NOMO-1 treated with dmso at 0.1 percent for 144 hours (cell line): Measurements from ENCODE around the gene AGTRAP.

Experiments used
- DNase-seq: peaks from one replicate; lab custom pipeline; 2025; ENCODE audit not compliant: unreplicated experiment; lab: John Stamatoyannopoulos, UW

Gene AGTRAP

DNA sequence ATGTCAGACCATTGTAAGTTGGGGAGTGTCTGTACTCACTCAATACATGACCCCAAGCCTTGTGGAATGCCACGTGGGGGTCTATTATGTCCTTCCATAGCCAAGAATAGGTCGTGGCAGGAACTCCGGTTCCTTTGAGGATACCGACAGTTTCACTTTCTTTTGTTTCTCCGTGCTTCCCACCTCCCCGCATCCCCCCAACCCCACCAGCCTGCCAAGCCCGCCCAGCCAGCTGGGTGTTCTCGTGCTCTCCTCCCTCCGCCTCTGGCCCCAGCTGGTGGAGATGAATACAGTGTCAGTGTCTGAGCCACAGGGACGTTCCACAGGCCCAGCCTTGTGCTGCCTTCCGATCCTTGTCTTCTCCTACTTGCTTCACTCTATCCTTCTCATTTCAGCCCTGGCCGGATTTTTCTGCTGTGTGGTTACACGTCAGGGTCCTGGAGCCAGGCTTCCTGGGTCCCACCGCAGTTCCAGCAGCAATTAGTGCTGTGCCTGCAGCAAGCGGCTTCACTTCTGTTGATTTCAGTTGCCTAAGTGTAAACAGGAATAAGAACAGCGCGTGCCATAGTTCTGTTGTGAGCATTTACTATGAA lies 4.1 kb upstream of the AGTRAP start:
- DNase-seq, result no peak

DNA sequence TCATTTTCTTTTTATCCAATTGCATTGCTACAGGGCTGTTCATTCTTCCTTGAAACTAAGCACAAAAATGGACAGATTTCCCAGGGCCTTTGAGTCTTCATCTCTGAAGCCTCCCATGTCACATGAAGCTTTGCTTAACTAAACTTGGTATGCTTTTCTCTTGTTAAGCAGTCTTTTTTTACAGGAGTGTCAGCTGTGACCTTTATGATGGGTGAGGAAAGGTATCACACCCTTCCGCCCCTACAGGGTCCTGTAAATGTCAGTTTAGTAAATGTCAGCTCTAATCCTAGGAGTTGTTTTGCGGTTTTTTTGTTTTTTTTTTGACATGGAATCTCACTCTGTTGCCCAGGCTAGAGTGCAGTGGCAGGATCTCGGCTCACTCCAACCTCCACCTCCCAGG lies 2.6 kb upstream of the AGTRAP start:
- DNase-seq, result no peak

DNA sequence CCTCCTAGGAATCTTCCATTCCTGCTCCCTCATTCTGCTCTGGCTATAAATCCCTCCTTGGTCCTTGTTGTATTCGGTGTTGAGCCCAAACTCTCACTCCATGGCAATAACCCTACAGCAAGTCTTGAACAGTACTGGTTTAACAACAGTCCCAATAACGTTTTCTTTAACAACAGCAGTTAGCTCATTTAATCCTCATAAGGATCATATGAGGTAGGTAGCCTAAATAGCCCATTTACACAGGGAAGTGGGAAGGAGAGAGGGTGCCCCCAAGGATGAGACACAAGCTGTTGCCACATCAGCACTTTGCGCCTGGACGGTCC lies 444 bp upstream of the AGTRAP start:
- no peak for DNase-seq

DNA sequence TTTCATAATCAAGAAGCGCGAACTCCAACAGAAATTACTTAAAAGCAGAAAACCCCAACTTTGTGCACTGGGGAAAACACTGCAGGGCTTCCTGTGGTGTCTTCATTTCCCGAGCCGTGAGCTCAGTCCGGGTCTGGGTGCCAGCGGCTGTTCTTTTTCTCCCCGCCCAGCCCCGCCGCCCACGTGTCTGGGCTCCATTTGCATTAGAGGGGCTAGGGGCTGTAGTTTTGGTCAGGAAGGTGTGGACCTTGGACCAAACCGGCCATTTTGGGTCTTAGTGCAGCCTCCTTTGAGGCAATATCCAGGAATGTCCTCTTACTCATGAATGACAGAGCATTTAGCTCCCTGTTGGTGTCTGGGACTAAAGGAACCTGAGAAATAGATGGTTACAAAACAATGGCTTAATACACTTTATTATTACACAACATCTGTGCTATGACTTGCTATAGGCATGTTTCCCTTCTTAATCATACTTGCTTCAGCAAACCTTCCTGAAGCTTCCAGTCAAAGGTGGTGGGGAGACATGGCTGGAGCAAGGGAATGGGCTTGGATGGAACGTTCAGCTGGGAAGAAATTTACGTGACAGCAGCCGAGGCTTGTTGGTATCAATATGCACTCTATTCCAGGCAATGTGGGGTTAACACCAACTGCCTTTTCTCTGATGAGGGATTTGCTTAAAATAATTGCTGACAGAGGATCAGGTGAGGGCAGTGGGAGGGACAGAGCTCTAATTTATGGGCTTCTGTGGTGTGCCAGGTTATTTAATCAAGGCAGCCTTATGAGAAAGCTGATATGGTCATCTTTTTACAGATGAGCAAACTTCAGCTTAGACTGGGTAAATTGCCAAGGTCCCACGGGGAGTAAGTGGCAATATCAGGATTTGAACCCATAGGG lies 1.1 kb downstream of the AGTRAP start:
- DNase-seq, result peak; percentile 82

DNA sequence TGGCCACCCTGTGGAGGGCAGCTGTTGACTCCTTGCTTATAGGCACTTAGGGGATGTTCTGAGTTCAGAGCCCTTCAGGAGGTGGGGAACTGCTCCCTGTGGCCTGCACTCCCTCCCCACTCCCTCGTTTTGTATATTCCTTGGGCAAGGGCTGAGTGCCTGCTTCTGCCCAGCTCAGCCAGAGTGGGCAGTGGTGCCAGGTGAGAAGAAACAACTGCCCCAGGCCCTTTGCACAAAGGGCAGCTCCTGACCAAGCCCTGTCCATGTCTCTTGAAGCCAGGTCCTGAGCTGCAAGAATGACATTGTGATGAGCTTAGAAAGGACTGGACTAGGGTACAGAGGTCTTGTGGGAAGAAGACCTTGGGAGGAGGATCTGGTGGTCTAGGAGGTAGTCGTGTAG lies 2.2 kb downstream of the AGTRAP start:
- DNase-seq, result no peak

DNA sequence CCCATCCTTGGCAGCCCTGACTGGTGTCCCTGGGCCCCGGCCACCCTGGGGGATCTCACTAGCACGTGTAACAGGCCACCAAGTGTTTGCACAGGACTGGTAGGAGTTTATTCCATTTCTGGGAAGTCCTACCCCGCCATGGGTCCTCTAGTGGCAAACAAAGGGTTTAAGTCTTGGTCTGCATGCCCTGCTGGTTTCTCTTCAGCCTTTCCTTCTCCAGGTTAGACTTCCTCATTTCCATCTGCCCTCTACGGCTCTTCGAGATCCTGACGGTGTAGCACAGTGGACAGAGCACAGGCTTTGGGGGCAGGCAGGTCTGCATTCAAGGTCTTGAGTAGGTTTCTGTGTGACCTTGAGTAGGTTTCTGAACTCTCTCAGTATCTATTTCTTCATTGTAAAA lies 2.8 kb downstream of the AGTRAP start:
- peak; percentile 16 for DNase-seq

DNA sequence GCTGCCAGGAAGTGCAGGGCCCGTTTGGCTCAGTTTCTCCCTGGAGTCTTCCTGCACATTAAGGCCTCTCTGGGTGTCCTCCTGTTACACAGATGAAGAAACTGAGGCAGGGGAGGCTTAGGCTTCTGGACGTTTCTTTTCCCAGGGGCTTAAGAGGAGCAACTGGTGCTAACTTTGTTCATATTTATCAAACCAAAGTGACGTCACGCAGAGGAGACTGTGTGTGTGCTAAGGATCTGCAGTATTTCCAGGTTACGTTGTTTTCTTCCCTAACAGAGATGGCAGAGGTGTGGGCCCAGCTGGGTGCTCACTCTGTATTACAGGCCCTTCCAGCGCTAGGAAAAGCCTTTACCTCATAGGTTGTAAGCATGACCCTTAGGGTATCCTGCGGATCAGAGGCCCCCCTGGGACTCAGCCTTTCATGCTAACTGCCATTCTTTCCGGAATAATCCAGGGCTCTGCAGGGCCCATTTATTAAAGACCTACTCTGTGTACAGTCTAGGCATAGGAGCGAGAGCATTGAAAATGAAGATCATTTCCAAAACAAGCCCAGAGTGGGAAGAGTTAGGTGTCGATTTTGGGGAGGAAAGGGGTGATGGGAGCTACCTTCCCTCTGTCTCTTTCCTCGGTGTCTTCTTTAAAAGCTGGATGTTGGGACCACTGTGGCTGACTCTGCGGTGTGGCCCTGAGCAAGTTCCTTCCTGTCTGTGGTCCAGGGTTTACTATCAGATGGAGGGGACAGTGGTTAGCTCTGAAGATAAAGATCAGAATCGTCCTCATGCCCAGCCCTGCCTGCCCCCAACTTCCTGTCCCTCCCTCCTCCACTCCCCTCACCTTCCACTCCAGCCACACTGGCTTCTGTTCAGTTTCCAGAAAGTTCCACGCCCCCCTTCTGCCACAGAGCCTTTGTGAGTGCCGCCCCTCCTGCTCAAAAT lies 4.6 kb downstream of the AGTRAP start:
- DNase-seq, result peak; percentile 67

DNA sequence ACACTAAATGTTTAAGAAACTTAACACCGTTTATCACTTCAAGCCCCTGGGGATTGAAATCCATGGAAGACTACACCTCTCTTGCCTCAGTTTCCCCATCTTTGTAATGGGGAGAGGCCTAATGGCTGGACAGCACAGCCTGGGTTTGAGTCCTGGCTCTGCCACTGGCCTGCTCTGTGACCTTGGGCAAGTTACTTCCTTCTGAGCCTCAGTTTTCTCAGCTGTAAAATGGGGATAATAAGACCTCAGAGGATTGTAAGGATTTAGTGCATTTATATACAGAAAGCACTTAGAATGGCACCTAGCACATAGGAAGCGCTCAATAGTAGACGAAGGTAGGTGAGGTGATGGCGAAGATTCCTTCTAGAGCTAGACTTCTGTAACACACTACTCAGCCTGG lies 5.5 kb downstream of the AGTRAP start:
- no peak for DNase-seq

DNA sequence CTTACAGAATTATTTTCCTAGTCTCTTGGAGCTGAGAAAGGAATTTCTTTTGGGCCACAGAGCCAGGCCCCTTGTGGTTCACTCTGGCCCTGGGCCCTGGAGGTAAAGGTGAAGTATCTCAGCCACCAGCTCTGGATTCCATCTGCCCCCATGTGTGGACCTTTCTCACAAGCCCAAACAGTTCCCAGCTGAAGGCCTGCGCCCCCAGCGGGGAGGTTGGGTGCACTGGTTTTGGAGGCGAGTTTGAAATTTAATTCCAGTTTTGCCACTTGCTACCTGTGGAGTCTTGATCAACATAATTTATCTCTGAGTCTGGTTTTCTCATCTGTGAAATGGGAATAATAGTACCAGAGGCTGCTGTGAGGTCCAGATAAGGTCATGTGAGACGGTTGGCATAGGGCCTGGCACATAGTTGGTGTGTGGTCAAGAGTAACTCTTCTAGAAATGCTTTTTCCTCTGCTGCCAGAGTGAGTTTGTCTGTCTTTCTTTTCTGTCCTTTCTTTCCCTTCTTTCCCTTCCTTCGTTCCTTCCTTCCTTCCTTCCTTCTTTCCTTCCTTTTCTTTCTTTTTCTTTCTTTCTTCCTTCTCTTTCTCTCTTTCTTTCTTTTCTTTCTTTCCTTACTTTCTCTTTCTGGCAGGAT lies 6.1 kb downstream of the AGTRAP start:
- no peak for DNase-seq

DNA sequence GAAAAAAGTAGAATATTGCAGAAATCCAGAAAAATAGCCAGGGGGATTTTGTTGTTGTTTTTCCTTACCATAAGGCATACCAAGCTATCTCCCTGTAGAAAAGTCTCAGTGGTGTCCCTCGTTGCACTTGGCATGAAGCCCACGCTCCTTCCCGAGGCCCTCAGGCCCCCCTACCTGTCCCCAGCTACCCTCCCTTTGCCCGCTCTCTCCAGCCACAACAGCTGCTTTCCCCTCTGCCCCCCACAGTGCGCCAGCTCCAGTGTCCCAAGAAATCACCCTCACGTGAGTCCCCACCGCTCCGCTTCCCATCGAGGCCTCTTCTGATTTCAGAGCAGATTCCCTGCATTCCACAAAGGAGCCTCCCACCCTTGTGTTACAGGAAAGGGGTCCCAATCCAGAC lies 8.4 kb downstream of the AGTRAP start:
- DNase-seq, result no peak

DNA sequence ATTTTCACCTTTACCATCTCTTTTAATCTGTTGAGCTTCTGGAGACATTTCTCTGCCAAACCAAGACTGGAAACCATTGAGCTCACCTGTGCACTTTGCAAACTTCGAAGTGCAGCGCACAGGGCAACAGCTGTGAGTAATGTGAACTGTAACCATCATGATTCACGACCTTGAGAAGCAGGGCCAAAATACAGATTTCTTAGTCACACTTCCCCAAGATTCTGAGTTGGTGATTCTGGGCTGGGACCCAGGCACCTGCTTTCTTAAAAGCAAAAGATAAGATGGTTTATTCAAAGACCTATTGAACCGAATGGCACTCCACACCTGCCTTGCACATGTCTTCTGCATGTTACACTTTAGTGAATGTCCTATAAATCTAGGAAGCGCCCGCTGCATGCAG lies 10.2 kb downstream of the AGTRAP start:
- DNase-seq, result no peak

DNA sequence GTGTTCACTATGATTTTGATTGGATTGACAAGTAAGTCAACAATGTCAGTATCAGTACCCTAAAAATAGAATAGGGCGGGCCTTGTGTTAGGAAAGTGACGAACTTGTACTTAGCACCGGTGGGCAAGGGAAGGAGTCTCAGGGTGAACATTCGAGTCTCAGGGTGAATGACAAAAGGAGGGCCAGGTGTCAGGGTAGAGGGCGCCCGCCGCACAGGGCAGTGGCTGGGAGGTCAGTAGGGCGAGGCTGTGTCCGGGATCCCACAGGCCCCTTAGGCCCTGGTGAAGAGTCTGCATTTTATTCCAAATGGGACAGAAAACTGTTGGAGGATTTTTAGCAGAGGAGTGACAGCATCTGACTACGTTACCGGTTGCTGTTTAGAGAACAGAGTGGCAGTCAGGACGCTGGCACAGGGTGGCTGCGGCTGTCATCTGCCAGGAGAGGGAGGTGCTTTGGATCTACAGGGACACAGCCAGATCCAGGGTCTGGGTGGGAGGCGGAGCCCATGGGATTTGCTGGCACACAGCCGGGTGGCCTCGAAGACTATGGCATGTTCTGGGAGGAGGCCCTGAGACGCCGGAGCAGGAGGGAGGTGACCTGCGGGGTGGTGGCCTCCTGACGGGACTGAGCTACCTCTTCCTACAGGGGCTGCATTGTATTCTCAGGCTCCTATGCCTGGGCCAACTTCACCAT lies 11.0 kb downstream of the AGTRAP start:
- DNase-seq, result no peak

DNA sequence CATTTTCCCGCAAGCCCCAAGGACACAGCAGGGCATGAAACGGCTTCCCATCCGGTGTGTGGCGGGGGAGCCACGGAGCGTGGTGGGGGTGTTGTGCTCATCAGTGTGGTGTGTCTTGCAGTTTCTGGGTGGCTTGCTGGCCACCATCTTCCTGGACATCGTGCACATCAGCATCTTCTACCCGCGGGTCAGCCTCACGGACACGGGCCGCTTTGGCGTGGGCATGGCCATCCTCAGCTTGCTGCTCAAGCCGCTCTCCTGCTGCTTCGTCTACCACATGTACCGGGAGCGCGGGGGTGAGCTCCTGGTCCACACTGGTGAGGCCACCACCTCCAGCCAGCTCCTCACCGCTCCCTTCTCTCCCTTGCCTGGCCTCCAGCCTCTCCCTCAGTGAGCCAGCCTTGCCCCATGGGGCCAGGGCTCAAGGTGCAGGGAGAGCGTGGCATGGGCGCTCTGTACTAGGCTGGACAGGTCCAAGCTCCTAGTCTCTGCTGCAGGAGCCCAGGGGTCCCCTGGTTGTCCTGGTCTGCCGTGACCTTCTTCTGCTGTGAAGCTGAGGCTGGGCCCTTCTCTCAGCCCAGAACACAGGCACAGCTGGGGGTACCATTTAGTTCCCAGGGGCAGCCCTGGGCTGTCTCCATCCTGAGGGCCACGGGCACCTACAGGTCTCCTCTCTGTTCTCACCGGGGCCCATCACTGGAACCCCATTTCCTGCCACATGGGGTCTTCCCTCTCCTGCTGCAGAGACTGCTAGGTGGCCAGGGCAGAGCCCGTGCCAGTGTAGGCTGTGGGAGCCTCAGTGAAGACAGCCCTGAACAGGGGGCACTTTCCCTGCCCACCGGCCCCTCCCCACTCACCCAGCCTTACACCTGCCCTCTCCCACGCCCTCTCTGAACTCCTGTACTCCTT lies 12.6 kb downstream of the AGTRAP start:
- no peak for DNase-seq

DNA sequence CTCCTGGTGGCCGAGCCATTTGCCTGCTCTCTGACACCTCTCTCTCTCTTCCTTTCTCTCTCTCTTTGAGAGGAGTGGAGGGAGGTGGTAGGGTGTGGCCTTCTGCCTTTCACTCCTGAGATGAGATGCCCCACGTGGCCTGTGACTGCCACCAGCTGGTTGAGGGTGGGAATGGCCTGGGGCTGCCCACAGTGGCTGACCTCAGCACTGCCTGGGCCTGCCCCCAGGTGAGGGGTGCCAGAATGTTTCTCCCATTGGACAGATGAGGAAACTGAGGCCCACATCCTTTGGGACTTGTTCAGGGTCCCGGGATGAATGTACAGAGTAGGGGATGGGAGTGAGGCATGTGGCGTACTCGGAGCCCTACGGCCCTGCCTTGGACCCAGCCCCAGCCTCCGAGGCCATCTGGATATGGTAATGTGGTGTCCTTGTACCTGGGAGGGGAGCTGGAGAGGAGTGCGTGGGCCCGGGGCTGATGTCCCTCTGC lies 13.3 kb downstream of the AGTRAP start:
- DNase-seq, result peak; percentile 39

DNA sequence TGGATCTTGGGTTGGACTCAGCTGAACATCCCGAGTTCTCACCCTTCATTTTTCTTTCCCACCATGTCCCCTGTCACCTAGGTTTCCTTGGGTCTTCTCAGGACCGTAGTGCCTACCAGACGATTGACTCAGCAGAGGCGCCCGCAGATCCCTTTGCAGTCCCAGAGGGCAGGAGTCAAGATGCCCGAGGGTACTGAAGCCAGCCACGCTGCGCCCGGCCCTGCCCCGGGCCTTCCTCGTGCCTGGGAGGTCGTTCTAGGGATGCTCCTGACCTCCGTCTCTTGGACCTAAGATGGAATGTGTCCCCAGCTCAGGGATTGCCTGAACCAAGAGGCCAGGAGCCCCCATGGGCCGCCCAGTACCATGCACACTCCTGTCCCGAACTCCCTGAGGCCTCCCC lies 14.1 kb downstream of the AGTRAP start:
- no peak for DNase-seq

DNA sequence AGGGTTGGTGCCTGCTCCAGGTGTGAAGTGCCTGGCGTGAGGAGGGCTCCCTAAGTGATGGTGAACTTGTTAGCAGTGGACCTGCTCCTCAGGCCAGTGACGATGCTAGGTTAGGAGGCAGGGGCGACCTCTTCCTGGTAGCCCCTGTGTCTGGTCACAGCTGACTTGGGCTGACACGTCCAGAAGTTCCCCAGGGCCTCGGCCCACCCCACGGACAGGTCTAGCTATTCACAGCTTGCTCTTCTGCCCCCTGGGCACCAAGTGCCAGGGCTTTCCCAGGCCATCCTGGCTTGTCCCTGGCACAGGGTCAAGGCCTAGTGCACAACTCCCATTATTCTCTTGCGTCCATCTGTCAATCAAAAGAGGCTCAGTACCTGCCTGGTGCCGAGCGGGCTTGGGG lies 15.2 kb downstream of the AGTRAP start:
- no peak for DNase-seq

DNA sequence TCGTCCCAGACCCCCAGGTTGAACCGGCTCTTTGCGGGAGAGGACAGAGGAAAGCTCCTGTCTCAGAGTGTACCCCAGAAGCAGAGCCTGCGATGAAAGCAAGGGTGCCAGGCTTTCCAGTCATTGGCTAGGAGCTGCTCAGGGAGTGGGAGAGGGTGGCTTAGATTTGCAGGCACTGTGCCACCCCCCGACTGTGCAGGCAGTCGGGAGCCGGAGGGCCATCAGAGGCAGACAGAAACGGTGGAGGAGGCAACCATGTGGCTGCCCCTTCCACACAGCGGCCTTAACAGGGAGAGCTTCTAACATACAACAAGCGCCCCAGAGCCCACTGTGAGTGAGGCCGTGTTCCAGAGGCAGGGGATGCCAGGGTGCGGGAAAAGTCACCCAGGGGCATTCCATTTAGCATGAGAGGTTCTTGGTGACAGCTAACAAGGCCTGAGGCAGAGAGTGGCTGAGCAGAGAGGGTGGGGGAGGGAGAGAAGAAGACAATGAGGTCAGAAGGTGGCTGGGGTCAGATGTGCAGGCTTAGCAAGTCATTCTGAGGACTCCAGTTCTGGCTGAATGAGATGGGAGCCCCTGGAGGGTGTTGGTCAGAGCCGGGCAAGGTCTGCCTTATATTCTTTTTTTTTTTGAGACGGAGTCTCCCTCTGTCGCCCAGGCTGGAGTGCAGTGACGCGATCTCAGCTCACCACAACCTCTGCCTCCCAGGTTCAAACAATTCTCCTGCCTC lies 16.6 kb downstream of the AGTRAP start:
- no peak for DNase-seq

DNA sequence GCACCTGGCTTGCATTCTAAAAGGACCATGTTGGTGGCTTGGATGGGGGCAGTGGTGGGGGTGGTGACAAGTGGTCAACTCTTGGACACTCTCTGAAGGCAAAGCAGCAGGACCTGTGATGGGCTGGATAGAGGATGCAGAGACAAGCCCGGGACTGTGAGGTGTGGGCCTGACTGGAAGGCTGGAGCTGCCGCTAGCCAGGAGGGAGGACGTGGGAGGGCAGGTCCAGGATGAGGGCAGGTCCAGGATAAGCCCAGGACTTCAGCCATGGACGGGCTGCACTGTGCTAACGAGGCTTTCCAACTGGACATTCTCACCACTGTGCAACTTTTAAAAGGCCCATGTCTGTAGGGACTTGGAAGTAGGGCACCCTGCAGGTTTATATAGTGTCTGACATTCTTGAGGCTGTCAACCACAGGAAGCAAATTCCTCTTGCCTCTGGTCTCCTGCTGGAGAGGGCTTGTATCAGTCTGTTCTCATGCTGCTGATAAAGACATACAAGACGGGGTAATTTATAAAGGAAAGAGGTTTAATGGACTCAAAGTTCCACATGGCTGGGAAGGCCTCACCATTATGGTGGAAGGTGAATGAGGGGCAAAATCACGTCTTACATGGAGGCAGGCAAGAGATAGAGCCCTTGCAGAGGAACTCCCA lies 17.7 kb downstream of the AGTRAP start:
- DNase-seq, result no peak
